GM19193 (cell line): ENCODE measurements around the gene CD99.

ENCODE experiments used
- POLR2A ChIP-seq: IDR thresholded peaks from 4 replicates; pipeline ENCODE4 v1.6.1; 2011; ENCODE audit not compliant: insufficient read depth, insufficient read length; ENCODE audit errors: extremely low read depth

Gene CD99

GRCh38 chrX:2690856-2691542 lies at the start of gene CD99:
Gene CD99, plus strand, starts transcription at chrX:2691295. Its CDS starts 66 bp downstream, at chrX:2691361.
- TF ChIP-seq POLR2A: peak; percentile 44

- no peak for TF ChIP-seq POLR2A
Measured at GRCh38 chrX:2642146-2642545, 48.9 kb upstream of the CD99 start.

- TF ChIP-seq POLR2A: no peak
Measured at GRCh38 chrX:2642791-2643190, 48.3 kb upstream of the CD99 start.

GRCh38 chrX:2643880-2644279 lies 47.2 kb upstream of the CD99 start:
- TF ChIP-seq POLR2A: no peak

GRCh38 chrX:2645563-2645962 lies 45.5 kb upstream of the CD99 start:
- TF ChIP-seq POLR2A: no peak

- TF ChIP-seq POLR2A: no peak
Measured at GRCh38 chrX:2647627-2648026, 43.5 kb upstream of the CD99 start.

GRCh38 chrX:2650037-2650436 lies 41.1 kb upstream of the CD99 start:
- no peak for TF ChIP-seq POLR2A

GRCh38 chrX:2650865-2651264 lies 40.2 kb upstream of the CD99 start:
- no peak for TF ChIP-seq POLR2A

- no peak for TF ChIP-seq POLR2A
Measured at GRCh38 chrX:2652106-2652505, 39.0 kb upstream of the CD99 start.

- no peak for TF ChIP-seq POLR2A
Measured at GRCh38 chrX:2654436-2655340, 36.4 kb upstream of the CD99 start.

- TF ChIP-seq POLR2A: no peak
Measured at GRCh38 chrX:2656257-2656836, 34.7 kb upstream of the CD99 start.

- TF ChIP-seq POLR2A: no peak
Measured at GRCh38 chrX:2657532-2658113, 33.5 kb upstream of the CD99 start.

- no peak for TF ChIP-seq POLR2A
Measured at GRCh38 chrX:2658585-2659292, 32.4 kb upstream of the CD99 start.

- TF ChIP-seq POLR2A: no peak
Measured at GRCh38 chrX:2662586-2662985, 28.5 kb upstream of the CD99 start.

- TF ChIP-seq POLR2A: no peak
Measured at GRCh38 chrX:2664502-2664901, 26.6 kb upstream of the CD99 start.
